ENCODE measurements around the gene ADGRD2.
A peak's percentile ranks its signal among the peaks of the same experiment; 100 is the strongest.

ADGRD2 gene

GRCh38 chr9:124457887-124458431 lies 7.7 kb downstream of the ADGRD2 start:
- no peak for DNase-seq

- DNase-seq, result no peak
Measured at GRCh38 chr9:124458441-124458840, 8.2 kb downstream of the ADGRD2 start.

GRCh38 chr9:124462739-124463138 lies 12.5 kb downstream of the ADGRD2 start:
- DNase-seq, result no peak

GRCh38 chr9:124465736-124466135 lies 15.5 kb downstream of the ADGRD2 start:
- no peak for DNase-seq

GRCh38 chr9:124467410-124468060 lies 17.3 kb downstream of the ADGRD2 start:
- DNase-seq, result no peak

- DNase-seq, result no peak
Measured at GRCh38 chr9:124468061-124468740, 17.9 kb downstream of the ADGRD2 start.

- no peak for DNase-seq
Measured at GRCh38 chr9:124469011-124469832, 19.0 kb downstream of the ADGRD2 start.

GRCh38 chr9:124470306-124470705 lies 20.1 kb downstream of the ADGRD2 start:
- no peak for DNase-seq

- no peak for DNase-seq
Measured at GRCh38 chr9:124470726-124471125, 20.5 kb downstream of the ADGRD2 start.

- no peak for DNase-seq
Measured at GRCh38 chr9:124471761-124472160, 21.5 kb downstream of the ADGRD2 start.

GRCh38 chr9:124472770-124473169 lies 22.5 kb downstream of the ADGRD2 start:
- DNase-seq, result no peak

GRCh38 chr9:124473310-124473709 lies 23.1 kb downstream of the ADGRD2 start:
- DNase-seq, result no peak

GRCh38 chr9:124474151-124474550 lies 23.9 kb downstream of the ADGRD2 start:
- no peak for DNase-seq

- DNase-seq, result no peak
Measured at GRCh38 chr9:124475158-124475867, 25.1 kb downstream of the ADGRD2 start.

- no peak for DNase-seq
Measured at GRCh38 chr9:124475868-124476690, 25.8 kb downstream of the ADGRD2 start.

- DNase-seq, result no peak
Measured at GRCh38 chr9:124477211-124477647, 27.0 kb downstream of the ADGRD2 start.

GRCh38 chr9:124477648-124478285 lies 27.5 kb downstream of the ADGRD2 start:
- DNase-seq, result no peak

- DNase-seq, result no peak
Measured at GRCh38 chr9:124478354-124478753, 28.1 kb downstream of the ADGRD2 start.

- DNase-seq, result no peak
Measured at GRCh38 chr9:124479371-124479770, 29.1 kb downstream of the ADGRD2 start.

- DNase-seq, result no peak
Measured at GRCh38 chr9:124479947-124480620, 29.8 kb downstream of the ADGRD2 start.

GRCh38 chr9:124480621-124480981 lies 30.4 kb downstream of the ADGRD2 start:
- DNase-seq, result peak; percentile 12

Measured in fibroblast of skin of abdomen (primary cell).